Muscle layer of duodenum (tissue), 2 donors: ENCODE data around the gene PHF12.
A peak's percentile ranks its signal among the peaks of the same experiment; 100 is the strongest.

Experiments used
- H3K27ac ChIP-seq: one replicate; pipeline ENCODE4 v1.7.0; 2013; ENCODE audit warnings: mild to moderate bottlenecking, low read length
- H3K27me3 ChIP-seq: one replicate; pipeline ENCODE4 v1.7.0; 2013; ENCODE audit warnings: low read depth, mild to moderate bottlenecking, control low read depth, low read length
- H3K36me3 ChIP-seq, 2 donors: one replicate each; pipeline ENCODE4 v1.7.0; 2013; ENCODE audit warnings: low read length in 2 of 2, control low read depth in 1 of 2, mild to moderate bottlenecking in 1 of 2; ENCODE audit not compliant: insufficient read depth in 2 of 2, control insufficient read depth in 1 of 2
- H3K4me1 ChIP-seq, 2 donors: one replicate each; pipeline ENCODE4 v1.7.0; 2013; ENCODE audit warnings: low read length in 2 of 2, mild to moderate bottlenecking in 2 of 2, control low read depth in 1 of 2, moderate library complexity in 1 of 2; ENCODE audit not compliant: insufficient read depth in 2 of 2, control insufficient read depth in 1 of 2
- H3K4me3 ChIP-seq, 2 donors: one replicate each; pipeline ENCODE4 v1.7.0; 2013; ENCODE audit warnings: low read length in 2 of 2, low read depth in 1 of 2, mild to moderate bottlenecking in 1 of 2
- H3K9me3 ChIP-seq, 2 donors: one replicate each; pipeline ENCODE4 v1.7.0; 2013; ENCODE audit warnings: low read length in 2 of 2, control low read depth in 1 of 2, mild to moderate bottlenecking in 1 of 2; ENCODE audit not compliant: control insufficient read depth in 1 of 2
- donor health status: healthy.

The PHF12 gene

DNA sequence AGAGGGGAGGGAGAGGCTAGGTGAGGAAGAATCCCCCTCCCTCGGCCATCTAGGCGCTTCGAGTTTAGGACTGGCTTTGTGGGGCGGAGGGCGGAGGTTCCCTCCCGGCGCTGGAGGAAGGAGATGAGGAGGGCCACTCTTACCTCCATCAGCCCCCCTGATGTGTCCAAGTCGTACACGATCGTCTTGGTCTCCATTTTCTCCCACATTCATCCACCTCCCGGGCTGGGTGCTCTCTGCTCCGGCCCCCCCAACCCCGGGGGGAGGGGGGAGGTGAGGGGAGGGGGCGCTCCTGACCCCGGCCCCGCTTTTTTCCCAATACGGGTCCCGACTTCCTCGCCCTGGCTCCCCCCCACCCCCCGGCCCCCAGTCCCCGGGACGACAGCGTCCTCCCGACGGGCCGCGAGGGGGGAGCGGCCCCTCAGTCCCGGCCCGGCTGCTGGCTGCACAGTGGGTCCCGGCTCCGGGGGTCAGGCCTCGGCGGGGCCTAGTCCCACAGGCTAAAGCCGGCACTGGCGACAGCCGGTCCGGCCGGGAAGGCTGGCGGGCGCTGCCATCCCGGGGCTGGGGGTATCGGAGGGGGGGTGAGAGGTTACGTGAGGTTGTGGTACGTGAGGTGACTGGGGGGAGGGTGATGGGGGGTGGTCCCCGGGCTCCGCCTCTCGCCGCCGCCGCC, 428 bp downstream of the PHF12 start:
- no peaks in the 10 kb centered on the region for H3K9me3 ChIP-seq
- peak overlapping the region; percentile 88 for H3K27ac ChIP-seq
- H3K4me3 ChIP-seq = peak overlapping the region; percentile 83 to 92
- H3K4me1 ChIP-seq = peaks cover 9 to 38% of the 10 kb centered on the region in 2 donors
- H3K27me3 ChIP-seq = no peaks in the 10 kb centered on the region
- peaks cover 0 to 11% of the 10 kb centered on the region in 2 donors for H3K36me3 ChIP-seq

DNA sequence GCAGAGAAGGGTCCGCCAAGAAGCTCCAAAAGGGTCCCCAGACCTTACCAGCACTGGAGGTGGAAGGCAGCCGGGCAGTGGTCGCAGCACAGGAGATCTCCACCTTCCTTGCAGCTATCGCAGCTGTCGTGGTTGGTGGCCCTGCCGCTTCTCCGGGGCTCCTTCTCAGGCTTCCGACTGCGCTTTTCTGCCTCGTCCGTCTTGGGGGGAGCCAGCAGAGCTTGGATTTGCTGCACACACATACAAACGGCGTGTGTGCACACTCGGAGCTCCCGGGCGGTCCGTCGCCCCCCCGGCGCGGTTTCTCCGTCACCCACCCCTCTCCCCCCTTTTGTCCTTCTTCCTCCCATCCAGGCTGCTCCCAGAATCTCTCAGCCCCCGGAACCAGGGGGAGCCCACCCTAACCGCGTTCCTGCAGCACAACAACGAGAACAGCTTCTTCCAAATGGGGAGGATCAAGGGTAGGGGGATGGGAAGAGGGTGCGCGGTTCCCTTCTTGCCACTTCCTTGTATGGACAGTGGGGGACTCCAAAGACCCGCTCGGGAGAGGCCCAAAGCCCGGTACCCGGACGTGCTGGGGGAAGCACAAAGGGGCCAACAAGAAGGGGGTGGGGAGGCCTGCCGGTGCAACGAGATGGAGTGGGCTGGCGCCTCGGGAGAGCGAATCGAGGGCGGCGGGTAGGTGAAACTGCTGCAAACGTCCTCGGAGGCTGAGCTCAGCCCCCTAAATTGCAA, 1.1 kb downstream of the PHF12 start:
- Histone ChIP-seq H3K27ac (peak overlapping the region; percentile 88), H3K4me1 (peaks cover 9 to 42% of the 10 kb centered on the region in 2 donors), H3K27me3 (no peaks in the 10 kb centered on the region), H3K9me3 (no peaks in the 10 kb centered on the region), H3K4me3 (peak overlapping the region; percentile 83 to 92), H3K36me3 (peaks cover 0 to 11% of the 10 kb centered on the region in 2 donors)

DNA sequence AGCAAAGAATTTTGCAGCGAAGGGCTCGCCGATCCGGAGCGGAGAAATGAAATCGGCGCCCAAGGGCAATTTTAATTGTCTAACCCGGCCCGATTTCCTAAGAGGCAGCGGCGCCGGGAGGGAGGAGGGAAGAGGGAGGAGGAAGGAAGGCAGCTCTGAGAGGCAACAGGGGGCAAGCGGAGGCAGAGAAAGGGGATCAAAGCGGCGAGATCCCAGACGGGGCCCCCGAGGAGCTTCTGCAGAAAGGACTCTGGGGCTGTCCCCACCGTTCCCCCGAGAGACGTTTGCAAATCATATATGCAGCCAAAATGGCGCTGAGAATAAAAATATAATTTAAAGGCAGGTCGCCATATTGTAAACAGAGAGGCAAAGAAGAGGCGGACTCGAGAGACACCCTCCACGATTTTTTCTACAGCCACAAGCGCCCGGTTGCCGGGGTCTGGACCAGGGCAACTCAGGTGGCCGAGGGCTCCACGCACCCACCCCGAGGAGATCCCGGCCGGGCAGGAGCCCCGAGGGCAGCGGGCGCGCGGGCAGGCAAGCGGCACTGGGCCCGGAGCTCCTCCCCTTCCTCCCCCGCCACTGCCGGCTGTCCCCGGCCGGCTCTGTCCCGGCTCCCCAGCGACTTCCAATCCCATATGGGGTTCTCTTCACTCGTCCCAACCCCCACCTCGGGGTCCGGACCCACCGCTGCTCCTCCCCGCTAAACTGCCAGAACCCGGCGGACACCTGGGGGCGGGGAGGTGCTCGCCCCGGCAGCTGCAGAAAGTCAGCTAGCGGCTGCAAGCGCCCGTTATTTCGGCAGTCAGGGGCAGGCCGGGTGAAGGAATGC, 1.9 kb downstream of the PHF12 start:
- Histone ChIP-seq H3K4me3 (peak overlapping the region; percentile 83 to 92), H3K4me1 (peaks cover 9 to 48% of the 10 kb centered on the region in 2 donors), H3K36me3 (peaks cover 0 to 11% of the 10 kb centered on the region in 2 donors), H3K27ac (peak overlapping the region; percentile 88), H3K27me3 (no peaks in the 10 kb centered on the region), H3K9me3 (no peaks in the 10 kb centered on the region)

DNA sequence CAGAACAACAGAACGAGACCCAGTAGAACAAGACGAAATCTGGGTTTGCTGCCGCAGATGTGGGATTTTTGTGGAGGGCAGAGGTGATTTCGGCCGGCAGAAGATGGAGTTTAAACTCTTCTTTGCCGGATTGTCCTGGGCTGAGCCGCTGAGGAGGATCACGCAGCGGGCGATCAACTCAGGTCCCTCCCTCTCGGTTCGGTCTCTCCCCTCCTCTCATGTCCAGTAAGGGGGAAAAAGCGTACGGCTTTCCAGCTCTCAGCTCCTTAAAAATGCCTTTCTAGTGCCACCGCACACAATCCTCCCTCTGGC, 2.5 kb downstream of the PHF12 start:
- H3K4me1 ChIP-seq = peaks cover 9 to 48% of the 10 kb centered on the region in 2 donors

DNA sequence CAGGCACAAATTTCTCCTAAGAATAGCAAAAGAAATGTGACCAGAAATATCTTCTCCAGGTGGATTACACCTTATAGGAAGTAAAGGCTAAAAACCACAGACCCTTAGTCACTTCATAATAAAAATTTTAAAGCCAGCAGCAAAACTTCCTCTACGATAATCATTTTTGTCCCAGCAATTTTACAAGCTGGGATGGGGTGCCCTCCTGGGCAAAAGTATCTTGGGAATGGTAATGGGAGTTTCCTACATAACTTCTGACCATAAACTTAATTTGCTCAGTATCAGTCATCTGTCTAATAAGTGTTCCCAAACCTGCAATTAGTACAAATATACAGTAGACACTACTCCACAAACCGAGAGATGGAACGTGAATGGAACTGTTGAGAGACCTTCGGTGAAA, 3.0 kb downstream of the PHF12 start:
- Histone ChIP-seq H3K4me3 (peak overlapping the region; percentile 83 to 92), H3K27ac (peak overlapping the region; percentile 88), H3K4me1 (peaks cover 9 to 47% of the 10 kb centered on the region in 2 donors), H3K27me3 (no peaks in the 10 kb centered on the region), H3K36me3 (peaks cover 0 to 11% of the 10 kb centered on the region in 2 donors), H3K9me3 (no peaks in the 10 kb centered on the region)

More for the DNA sequence above, 2.5 kb downstream of the PHF12 start:
- H3K9me3 ChIP-seq = no peaks in the 10 kb centered on the region
- H3K27me3 ChIP-seq = no peaks in the 10 kb centered on the region
- H3K4me3 ChIP-seq = peak overlapping the region; percentile 83 to 92
- peak overlapping the region; percentile 88 for H3K27ac ChIP-seq
- peaks cover 0 to 11% of the 10 kb centered on the region in 2 donors for H3K36me3 ChIP-seq

DNA sequence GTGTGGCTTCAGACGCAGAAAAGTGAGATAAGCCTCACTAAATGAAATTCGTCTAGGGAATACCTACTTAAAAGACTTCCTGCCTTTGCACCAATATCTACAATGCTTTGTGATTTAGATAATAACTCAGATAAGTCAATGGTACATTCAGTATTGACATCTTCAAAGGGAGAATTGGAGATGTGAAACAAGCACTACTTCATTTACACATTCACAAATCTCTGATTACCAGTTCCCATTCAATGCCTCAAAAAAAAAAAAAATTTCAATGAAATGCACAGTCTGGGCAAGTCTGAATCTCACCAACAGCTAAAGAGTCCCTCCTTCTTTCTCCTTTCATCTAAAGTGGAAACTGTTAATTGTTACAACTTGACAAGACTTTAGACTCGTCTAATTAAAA, 3.7 kb downstream of the PHF12 start:
- no peaks in the 10 kb centered on the region for H3K9me3 ChIP-seq
- H3K4me1 ChIP-seq = peaks cover 9 to 40% of the 10 kb centered on the region in 2 donors
- peak overlapping the region; percentile 88 for H3K27ac ChIP-seq
- H3K4me3 ChIP-seq = peak overlapping the region in 1 of 2 donors; percentile 92
- peaks cover 0 to 11% of the 10 kb centered on the region in 2 donors for H3K36me3 ChIP-seq
- no peaks in the 10 kb centered on the region for H3K27me3 ChIP-seq

DNA sequence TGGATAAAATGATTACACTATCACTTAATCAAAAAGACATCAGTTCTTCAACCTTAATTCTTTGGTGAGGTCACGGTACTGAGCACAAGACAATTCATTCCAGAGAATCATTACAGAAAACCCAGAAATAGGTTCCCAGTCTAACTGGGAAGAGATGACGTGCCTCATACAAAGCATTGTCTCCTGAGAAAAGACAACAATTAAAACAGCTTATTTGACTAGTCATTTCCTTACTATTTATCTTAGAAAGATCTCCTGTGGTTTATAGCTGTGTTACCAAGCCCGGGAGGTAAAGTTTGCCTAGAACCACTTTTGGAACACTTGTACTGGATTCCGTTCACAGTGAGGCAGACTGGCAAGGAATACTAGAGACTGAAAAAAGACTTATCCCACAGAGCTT, 5.1 kb downstream of the PHF12 start:
- no peaks in the 10 kb centered on the region for H3K27me3 ChIP-seq
- H3K27ac ChIP-seq = peak overlapping the region; percentile 60
- no peaks in the 10 kb centered on the region for H3K9me3 ChIP-seq
- H3K36me3 ChIP-seq = peaks cover 0 to 11% of the 10 kb centered on the region in 2 donors
- H3K4me1 ChIP-seq = peaks cover 9 to 38% of the 10 kb centered on the region in 2 donors
- H3K4me3 ChIP-seq = peak overlapping the region in 1 of 2 donors; percentile 7

DNA sequence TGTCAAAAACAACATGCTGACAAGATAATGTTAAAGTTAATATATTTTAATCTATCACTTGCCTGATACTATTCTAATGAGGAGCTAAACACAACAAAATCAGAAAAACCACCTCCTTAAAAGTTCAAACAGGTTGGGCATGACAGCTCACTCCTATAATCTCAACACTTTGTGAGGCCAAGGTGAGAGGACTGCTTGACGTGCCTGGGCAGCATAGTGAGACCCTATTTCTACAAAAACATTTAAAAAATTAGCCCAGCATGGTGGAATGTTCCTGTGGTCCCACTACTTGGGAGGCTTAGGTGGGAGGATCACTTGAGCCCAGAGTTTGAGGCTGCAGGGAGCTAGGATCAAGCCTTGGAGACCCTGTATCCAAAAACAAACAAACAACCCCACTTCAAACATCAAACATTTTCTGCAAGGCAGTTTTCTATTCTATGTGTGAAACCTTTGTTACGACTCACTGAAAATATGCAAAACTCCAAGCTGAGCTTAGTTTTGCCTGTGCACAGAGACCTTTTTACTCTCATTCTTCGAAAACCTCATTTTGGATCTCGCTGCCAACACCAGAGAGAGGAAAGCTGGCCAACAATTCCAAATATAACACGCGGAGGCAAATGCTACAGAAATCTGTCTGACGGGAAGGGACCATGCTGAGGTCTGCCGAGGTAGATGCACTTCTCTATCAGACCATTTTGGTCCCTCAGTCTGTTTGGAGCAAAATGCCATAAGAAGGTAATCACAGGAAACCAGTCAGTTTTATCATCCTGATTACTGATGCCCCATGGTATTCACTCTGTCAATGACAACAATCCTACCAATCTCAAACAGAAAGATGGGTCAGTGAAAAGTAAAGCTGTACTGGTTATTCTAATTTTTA, 6.2 kb downstream of the PHF12 start:
- H3K27me3 ChIP-seq = no peaks in the 10 kb centered on the region
- H3K4me1 ChIP-seq = peaks cover 9 to 49% of the 10 kb centered on the region in 2 donors
- H3K27ac ChIP-seq = no peak overlapping the region
- H3K9me3 ChIP-seq = no peaks in the 10 kb centered on the region
- peaks cover 0 to 6% of the 10 kb centered on the region in 2 donors for H3K36me3 ChIP-seq
- H3K4me3 ChIP-seq = no peak overlapping the region

DNA sequence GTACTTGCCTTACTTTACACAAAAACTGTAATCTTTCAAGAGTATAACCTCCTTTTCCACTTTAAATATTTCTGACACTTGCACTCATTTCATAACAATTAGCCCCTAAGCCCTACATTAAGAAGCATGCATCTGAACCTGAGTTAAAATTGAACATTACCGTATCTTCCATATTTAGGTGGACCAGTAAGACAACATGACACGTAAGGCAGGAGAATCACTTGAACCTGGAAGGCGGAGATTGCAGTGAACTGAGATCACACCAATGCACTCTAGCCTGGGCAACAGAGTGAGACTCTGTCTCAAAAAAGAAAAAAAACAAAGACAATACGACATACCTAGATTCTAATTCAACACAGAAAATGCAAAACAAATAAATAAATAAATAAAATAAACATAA, 7.0 kb downstream of the PHF12 start:
- H3K4me3 ChIP-seq = no peak overlapping the region
- no peak overlapping the region for H3K27ac ChIP-seq
- H3K27me3 ChIP-seq = no peaks in the 10 kb centered on the region
- H3K4me1 ChIP-seq = peaks cover 9 to 55% of the 10 kb centered on the region in 2 donors
- H3K9me3 ChIP-seq = no peaks in the 10 kb centered on the region
- H3K36me3 ChIP-seq = peaks cover 0 to under 1% of the 10 kb centered on the region in 2 donors

DNA sequence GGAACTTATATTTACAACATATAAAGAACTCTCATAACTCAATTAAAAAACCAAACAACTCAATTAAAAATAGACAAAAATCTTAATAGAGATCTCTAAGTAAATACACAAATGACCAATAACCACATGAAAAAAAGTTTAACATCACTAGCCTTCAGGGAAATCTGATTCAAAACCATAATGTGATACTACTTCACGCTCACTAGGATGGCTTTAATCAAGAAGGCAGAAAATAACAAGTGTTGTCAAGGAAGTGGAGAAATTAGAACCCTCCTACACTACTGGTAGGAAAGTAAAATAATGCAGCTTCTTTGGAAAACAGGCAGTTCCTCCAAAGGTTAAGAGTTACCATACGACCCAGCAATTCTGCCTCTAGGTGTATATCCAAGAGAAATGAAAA, 8.4 kb downstream of the PHF12 start:
- Histone ChIP-seq H3K27me3 (no peaks in the 10 kb centered on the region), H3K27ac (no peak overlapping the region), H3K9me3 (no peaks in the 10 kb centered on the region), H3K36me3 (no peaks in the 10 kb centered on the region), H3K4me1 (peaks cover 6 to 54% of the 10 kb centered on the region in 2 donors), H3K4me3 (no peak overlapping the region)
